SK-N-SH (cell line): ENCODE results near the gene C13orf46.

Experiments
- JUND ChIP-seq: IDR thresholded peaks from 2 replicates; pipeline ENCODE4 v1.4.0; 2012
- MXI1 ChIP-seq: IDR thresholded peaks from 2 replicates; pipeline ENCODE4 v1.6.1; 2012; ENCODE audit warnings: mild to moderate bottlenecking, low read depth, low read length, improper control_type of control experiment

- TF ChIP-seq JUND (no peak), MXI1 (no peak)
Observed at GRCh38 chr13:114011226-114011625, 37.4 kb upstream of the C13orf46 start.
